Neural cell (in vitro differentiated cells): ENCODE measurements around the gene DDA1. TPM values are rescaled to one million over a fixed set of nuclear protein-coding genes. Genes with fewer than 3 reads are reported as not detected.

Experiments
- H2AFZ ChIP-seq: fragments of 200-600, 300-800 bp; sonication (generic), shearing (Covaris generic); 2 replicates; pipeline ENCODE4 v1.6.0; 2014; ENCODE audit warnings: low read depth, mild to moderate bottlenecking, antibody characterized with exemption, low read length, moderate library complexity
- H3F3A ChIP-seq: fragments of 200-600 bp; shearing (Covaris generic); 2 replicates; pipeline ENCODE4 v1.6.1; 2016; ENCODE audit warnings: mild to moderate bottlenecking, moderate library complexity, mixed read lengths, antibody characterized with exemption, low read length; ENCODE audit not compliant: insufficient read depth, poor library complexity, severe bottlenecking
- H3K27ac ChIP-seq: fragments of 200-600, 300-800 bp; sonication (generic), shearing (Covaris generic); 2 replicates; pipeline ENCODE4 v1.5.1; 2014; ENCODE audit warnings: mild to moderate bottlenecking, low read length, moderate library complexity
- H3K27me3 ChIP-seq: fragments of 300-800, 200-600 bp; sonication (generic), shearing (Covaris generic); 2 replicates; pipeline ENCODE4 v1.6.0; 2014; ENCODE audit warnings: mild to moderate bottlenecking, low read depth, low read length, moderate library complexity; ENCODE audit not compliant: insufficient read depth
- H3K36me3 ChIP-seq: fragments of 300-800, 200-600 bp; sonication (generic), shearing (Covaris generic); 2 replicates; pipeline ENCODE4 v1.5.1; 2014; ENCODE audit warnings: mild to moderate bottlenecking, antibody characterized with exemption, low read length, moderate library complexity; ENCODE audit not compliant: insufficient read depth
- H3K4me2 ChIP-seq: fragments of 300-800, 200-600 bp; sonication (generic), shearing (Covaris generic); 2 replicates; pipeline ENCODE4 v1.6.0; 2014; ENCODE audit warnings: mild to moderate bottlenecking, low read length
- H3K4me3 ChIP-seq: fragments of 300-800, 200-600 bp; sonication (generic), shearing (Covaris generic); 2 replicates; pipeline ENCODE4 v1.5.1; 2014; ENCODE audit warnings: mild to moderate bottlenecking, low read length, moderate library complexity
- H3K79me2 ChIP-seq: fragments of 200-600 bp; shearing (Covaris generic); replicated peaks from 2 replicates; pipeline ENCODE4 v1.6.0; 2014; ENCODE audit warnings: mild to moderate bottlenecking, low read length, moderate library complexity; ENCODE audit not compliant: insufficient read depth
- H3K9ac ChIP-seq: fragments of 300-800, 200-600 bp; sonication (generic), shearing (Covaris generic); 2 replicates; pipeline ENCODE4 v1.6.1; 2016; ENCODE audit warnings: mild to moderate bottlenecking, low read length, mixed read lengths
- H3K9me2 ChIP-seq: fragments of 200-600 bp; shearing (Covaris generic); 2 replicates; pipeline ENCODE4 v1.6.1; 2016; ENCODE audit warnings: mild to moderate bottlenecking, low read length, mixed read lengths; ENCODE audit not compliant: insufficient read depth
- H3K9me3 ChIP-seq: fragments of 200-600, 300-800 bp; sonication (generic), shearing (Covaris generic); 2 replicates; pipeline ENCODE4 v1.6.1; 2016; ENCODE audit warnings: mild to moderate bottlenecking, mixed run types, low read length, moderate library complexity, mixed read lengths
- H4K20me1 ChIP-seq: fragments of 200-600 bp; shearing (Covaris generic); 2 replicates; pipeline ENCODE4 v1.6.1; 2016; ENCODE audit warnings: mild to moderate bottlenecking, mixed run types; ENCODE audit not compliant: insufficient read depth
- CTCF ChIP-seq: fragments of 450-650 bp; IDR thresholded peaks from 2 replicates; pipeline ENCODE4 v1.5.1; 2014; ENCODE audit warnings: antibody characterized with exemption, mild to moderate bottlenecking, moderate library complexity; ENCODE audit not compliant: poor library complexity, severe bottlenecking
- EP300 ChIP-seq: fragments of 450-650 bp; conservative IDR thresholded peaks from 2 replicates; pipeline ENCODE4 v1.6.1; 2014; ENCODE audit warnings: antibody characterized with exemption, mild to moderate bottlenecking, moderate library complexity; ENCODE audit not compliant: poor library complexity, severe bottlenecking
- EZH2 ChIP-seq: fragments of 200-600, 300-800 bp; shearing (Covaris generic), sonication (generic); IDR thresholded peaks from 2 replicates; pipeline ENCODE4 v1.6.1; 2014; ENCODE audit warnings: antibody characterized with exemption, low read length, borderline replicate concordance, mild to moderate bottlenecking; ENCODE audit not compliant: insufficient read depth, poor library complexity, severe bottlenecking
- MXI1 ChIP-seq: fragments of 450-650 bp; conservative IDR thresholded peaks from 2 replicates; pipeline ENCODE4 v1.6.1; 2014; ENCODE audit warnings: antibody characterized with exemption, mild to moderate bottlenecking; ENCODE audit not compliant: poor library complexity, severe bottlenecking
- POLR2AphosphoS5 ChIP-seq: IDR thresholded peaks from 2 replicates; pipeline ENCODE4 v1.6.1; 2012
- RAD21 ChIP-seq: fragments of 450-650 bp; conservative IDR thresholded peaks from 2 replicates; pipeline ENCODE4 v1.6.1; 2014; ENCODE audit warnings: antibody characterized with exemption, mild to moderate bottlenecking, moderate library complexity
- REST ChIP-seq: IDR thresholded peaks from 2 replicates; pipeline ENCODE4 v1.6.1; 2012; ENCODE audit warnings: borderline replicate concordance
- SMC3 ChIP-seq: fragments of 450-650 bp; conservative IDR thresholded peaks from 2 replicates; pipeline ENCODE4 v1.6.1; 2014; ENCODE audit warnings: antibody characterized with exemption, mild to moderate bottlenecking, moderate library complexity; ENCODE audit not compliant: poor library complexity
- TAF1 ChIP-seq: IDR thresholded peaks from 2 replicates; pipeline ENCODE4 v1.6.1; 2012; ENCODE audit warnings: low read depth
- polyA plus RNA-seq: library from polyadenylated mRNA; depleted of rRNA; stranded (reverse); fragments of >200 nt; gene quantifications from 2 replicates; pipeline ENCODE4 v1.2.3, GENCODE V29; 2014

DDA1 gene
- polyA plus RNA-seq, 1 donor from 2014 or later = 25.4 TPM

- no peak overlapping the region for H3K4me2 ChIP-seq
- no peaks in the 10 kb centered on the region for H3K36me3 ChIP-seq
- H3K27me3 ChIP-seq = no peaks in the 10 kb centered on the region
- H4K20me1 ChIP-seq = no peaks in the 10 kb centered on the region
- H3K4me3 ChIP-seq = no peak overlapping the region
- no peaks in the 10 kb centered on the region for H3K9me3 ChIP-seq
- H3K27ac ChIP-seq = no peak overlapping the region
- no peaks in the 10 kb centered on the region for H3K79me2 ChIP-seq
- no peak overlapping the region for H2AFZ ChIP-seq
- H3K9ac ChIP-seq = no peak overlapping the region
- TF ChIP-seq SMC3 = no peak
- TF ChIP-seq RAD21 = no peak
- TF ChIP-seq MXI1 = no peak
- TF ChIP-seq EZH2 = no peak
- no peak for TF ChIP-seq TAF1
- TF ChIP-seq CTCF = no peak
- no peak for TF ChIP-seq REST
- TF ChIP-seq EP300 = no peak
- no peak for TF ChIP-seq POLR2AphosphoS5
- H3K9me2 ChIP-seq = no peaks in the 10 kb centered on the region
- no peaks in the 10 kb centered on the region for H3F3A ChIP-seq
These were observed 16.7 kb downstream of the DDA1 start for GRCh38 chr19:17325881-17326594.

- Histone ChIP-seq H3K9ac (no peak overlapping the region), H4K20me1 (no peaks in the 10 kb centered on the region), H3K4me2 (no peak overlapping the region), H3K9me3 (no peaks in the 10 kb centered on the region), H3K27ac (no peak overlapping the region), H3K9me2 (no peaks in the 10 kb centered on the region), H3K36me3 (no peaks in the 10 kb centered on the region), H2AFZ (no peak overlapping the region), H3F3A (no peaks in the 10 kb centered on the region), H3K27me3 (no peaks in the 10 kb centered on the region), H3K79me2 (no peaks in the 10 kb centered on the region), H3K4me3 (no peak overlapping the region)
- TF ChIP-seq EP300 = no peak
- TF ChIP-seq MXI1 = no peak
- no peak for TF ChIP-seq CTCF
- no peak for TF ChIP-seq POLR2AphosphoS5
- no peak for TF ChIP-seq RAD21
- TF ChIP-seq SMC3 = no peak
- TF ChIP-seq TAF1 = no peak
- no peak for TF ChIP-seq REST
- TF ChIP-seq EZH2 = no peak
These were observed 17.2 kb downstream of the DDA1 start for GRCh38 chr19:17326595-17326966.
